Fibroblast of skin of abdomen (primary cell): ENCODE measurements around the gene TCIRG1.

Experiments
- DNase-seq: peaks from one replicate; pipeline ENCODE4 v3.0.0-alpha.2; 2013

Gene TCIRG1

GRCh38 chr11:68017980-68018729, 20.7 kb upstream of the TCIRG1 start:
- DNase-seq: no peak

- no peak for DNase-seq
Observed at GRCh38 chr11:68018730-68019190, 20.1 kb upstream of the TCIRG1 start.

- DNase-seq: no peak
Observed at GRCh38 chr11:68019486-68019885, 19.3 kb upstream of the TCIRG1 start.

- no peak for DNase-seq
Observed at GRCh38 chr11:68020575-68020974, 18.2 kb upstream of the TCIRG1 start.

GRCh38 chr11:68021167-68021787, 17.5 kb upstream of the TCIRG1 start:
- DNase-seq: no peak

GRCh38 chr11:68022531-68022930, 16.3 kb upstream of the TCIRG1 start:
- DNase-seq: no peak

- DNase-seq: no peak
Observed at GRCh38 chr11:68024508-68024907, 14.3 kb upstream of the TCIRG1 start.

- DNase-seq: no peak
Observed at GRCh38 chr11:68025047-68025446, 13.8 kb upstream of the TCIRG1 start.

- DNase-seq: no peak
Observed at GRCh38 chr11:68026391-68027105, 12.3 kb upstream of the TCIRG1 start.

GRCh38 chr11:68027667-68028066, 11.2 kb upstream of the TCIRG1 start:
- DNase-seq: no peak

GRCh38 chr11:68028802-68029545, 9.9 kb upstream of the TCIRG1 start:
- DNase-seq: peak; percentile 46

- peak; percentile 99 for DNase-seq
Observed at GRCh38 chr11:68030318-68031143, 8.3 kb upstream of the TCIRG1 start, which contains the start of gene NDUFS8. Gene NDUFS8 (plus strand): TSS chr11:68030681. CDS start chr11:68032152, 1,471 bp downstream.

GRCh38 chr11:68031144-68031464, 7.7 kb upstream of the TCIRG1 start:
- DNase-seq: no peak

- no peak for DNase-seq
Observed at GRCh38 chr11:68032003-68032402, 6.8 kb upstream of the TCIRG1 start.

GRCh38 chr11:68032997-68033707, 5.7 kb upstream of the TCIRG1 start:
- no peak for DNase-seq

- DNase-seq: no peak
Observed at GRCh38 chr11:68033708-68034045, 5.1 kb upstream of the TCIRG1 start.

GRCh38 chr11:68035266-68035876, 3.5 kb upstream of the TCIRG1 start:
- no peak for DNase-seq

GRCh38 chr11:68036141-68036716, 2.6 kb upstream of the TCIRG1 start:
- no peak for DNase-seq

- DNase-seq: no peak
Observed at GRCh38 chr11:68036717-68037239, 2.0 kb upstream of the TCIRG1 start.
